GM21737 (cell line): Measurements from ENCODE around the gene SEH1L.
"Not testable (repeated sequence)": the region's sequence is repeated elsewhere in the genome, so short reads cannot be mapped to it uniquely, and the experiment has no call there.

Experiments
- ATAC-seq: cut with Tn5 transposase; IDR thresholded peaks from one replicate; pipeline ENCODE4 v1.9.1; 2021; ENCODE audit warnings: mild to moderate bottlenecking, moderate library complexity; ENCODE audit not compliant: unreplicated experiment

SEH1L gene

GRCh38 chr18:12943215-12943614 is 4.6 kb upstream of the SEH1L start:
- no peak for ATAC-seq

GRCh38 chr18:12944709-12945108 is 3.1 kb upstream of the SEH1L start:
- no peak for ATAC-seq

GRCh38 chr18:12946549-12947284 is 1.1 kb upstream of the SEH1L start:
- no peak for ATAC-seq

GRCh38 chr18:12948050-12948804 is 416 bp downstream of the SEH1L start:
- peak; percentile 65 for ATAC-seq

- ATAC-seq, result no peak
Observed at GRCh38 chr18:12958478-12958877, 10.7 kb downstream of the SEH1L start.

GRCh38 chr18:12960395-12960794 is 12.6 kb downstream of the SEH1L start:
- ATAC-seq, result no peak

- ATAC-seq, result no peak
Observed at GRCh38 chr18:12960853-12961397, 13.1 kb downstream of the SEH1L start.

- no peak for ATAC-seq
Observed at GRCh38 chr18:12963069-12963468, 15.3 kb downstream of the SEH1L start.

- no peak for ATAC-seq
Observed at GRCh38 chr18:12968115-12968514, 20.3 kb downstream of the SEH1L start.

GRCh38 chr18:12968619-12969018 is 20.8 kb downstream of the SEH1L start:
- ATAC-seq, result no peak

GRCh38 chr18:12973562-12974213 is 25.9 kb downstream of the SEH1L start:
- ATAC-seq, result no peak

GRCh38 chr18:12975488-12975887 is 27.7 kb downstream of the SEH1L start:
- no peak for ATAC-seq

GRCh38 chr18:12976305-12976704 is 28.5 kb downstream of the SEH1L start:
- no peak for ATAC-seq

- not testable (repeated sequence) for ATAC-seq
Observed at GRCh38 chr18:12980065-12980464, 32.3 kb downstream of the SEH1L start.

GRCh38 chr18:12989397-12990122 is 41.7 kb downstream of the SEH1L start:
- ATAC-seq, result no peak

GRCh38 chr18:12990123-12990475 is 42.3 kb downstream of the SEH1L start:
- no peak for ATAC-seq

- ATAC-seq, result no peak
Observed at GRCh38 chr18:12990641-12990966, 42.8 kb downstream of the SEH1L start.

GRCh38 chr18:12990967-12991820 is 43.4 kb downstream of the SEH1L start, which contains the start of gene CEP192:
CEP192 (plus strand) TSS chr18:12991362; CDS start chr18:12999425, 8,063 bp downstream.
- ATAC-seq, result peak; percentile 85

GRCh38 chr18:12991821-12992179 is 44.0 kb downstream of the SEH1L start:
- no peak for ATAC-seq

GRCh38 chr18:12993439-12993838 is 45.6 kb downstream of the SEH1L start:
- no peak for ATAC-seq
